ENCODE measurements around the gene CDKN1C. TPM values are rescaled to one million over a fixed set of nuclear protein-coding genes. Genes with fewer than 3 reads are reported as not detected.

The CDKN1C gene
- total RNA-seq, 1 donor from 2014 or later: 27.7 TPM

DNA sequence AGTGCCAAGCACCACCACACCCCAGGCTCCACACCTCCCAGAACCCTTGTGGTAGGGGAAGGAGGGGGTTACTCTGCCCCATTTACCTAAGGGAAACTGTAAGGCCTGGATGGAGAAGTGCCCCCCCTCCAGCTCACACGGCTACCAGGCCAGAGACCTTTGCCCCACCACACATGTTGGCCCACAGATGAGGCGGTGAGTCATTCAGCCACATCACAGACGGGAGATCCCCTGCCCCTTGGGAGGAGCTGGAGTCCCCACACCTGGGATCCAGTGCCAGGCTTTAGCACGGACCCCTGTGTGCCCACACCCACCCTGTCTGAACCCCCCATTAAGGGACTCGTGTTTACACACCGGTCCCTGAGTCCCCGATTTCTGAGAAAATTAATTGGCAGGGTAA is 24.9 kb downstream of the CDKN1C start:
- no peak for DNase-seq (ENCODE audit: low read depth)
- H3K4me3 ChIP-seq (ENCODE audit: low read depth, low read length): no peak overlapping the region
- TF ChIP-seq, protein P1, sequence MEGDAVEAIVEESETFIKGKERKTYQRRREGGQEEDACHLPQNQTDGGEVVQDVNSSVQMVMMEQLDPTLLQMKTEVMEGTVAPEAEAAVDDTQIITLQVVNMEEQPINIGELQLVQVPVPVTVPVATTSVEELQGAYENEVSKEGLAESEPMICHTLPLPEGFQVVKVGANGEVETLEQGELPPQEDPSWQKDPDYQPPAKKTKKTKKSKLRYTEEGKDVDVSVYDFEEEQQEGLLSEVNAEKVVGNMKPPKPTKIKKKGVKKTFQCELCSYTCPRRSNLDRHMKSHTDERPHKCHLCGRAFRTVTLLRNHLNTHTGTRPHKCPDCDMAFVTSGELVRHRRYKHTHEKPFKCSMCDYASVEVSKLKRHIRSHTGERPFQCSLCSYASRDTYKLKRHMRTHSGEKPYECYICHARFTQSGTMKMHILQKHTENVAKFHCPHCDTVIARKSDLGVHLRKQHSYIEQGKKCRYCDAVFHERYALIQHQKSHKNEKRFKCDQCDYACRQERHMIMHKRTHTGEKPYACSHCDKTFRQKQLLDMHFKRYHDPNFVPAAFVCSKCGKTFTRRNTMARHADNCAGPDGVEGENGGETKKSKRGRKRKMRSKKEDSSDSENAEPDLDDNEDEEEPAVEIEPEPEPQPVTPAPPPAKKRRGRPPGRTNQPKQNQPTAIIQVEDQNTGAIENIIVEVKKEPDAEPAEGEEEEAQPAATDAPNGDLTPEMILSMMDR (conservative IDR thresholded peaks at IDR 0.05; ENCODE audit: low read depth, low read length): no peak

DNA sequence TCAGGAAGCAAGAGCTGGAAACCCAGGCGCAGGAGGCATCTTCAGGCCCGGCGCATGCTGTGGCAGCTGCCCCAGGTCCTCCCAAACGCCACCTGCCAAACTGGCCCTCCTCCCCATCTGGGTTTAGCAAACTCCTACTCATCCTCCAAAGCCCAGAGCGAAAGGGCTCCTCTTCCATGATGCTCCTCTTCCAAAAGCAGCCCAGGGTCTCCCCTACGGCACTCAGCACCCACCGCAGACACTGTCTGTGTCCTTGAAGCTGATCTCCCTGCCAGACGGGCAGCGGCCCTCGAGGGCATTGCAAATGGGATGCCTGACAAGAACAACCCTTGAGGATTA is 25.9 kb downstream of the CDKN1C start:
- DNase-seq (ENCODE audit: low read depth): no peak
- TF ChIP-seq, protein P1 (conservative IDR thresholded peaks at IDR 0.05; ENCODE audit: low read depth, low read length): no peak
- H3K4me3 ChIP-seq (ENCODE audit: low read depth, low read length): no peak overlapping the region

DNA sequence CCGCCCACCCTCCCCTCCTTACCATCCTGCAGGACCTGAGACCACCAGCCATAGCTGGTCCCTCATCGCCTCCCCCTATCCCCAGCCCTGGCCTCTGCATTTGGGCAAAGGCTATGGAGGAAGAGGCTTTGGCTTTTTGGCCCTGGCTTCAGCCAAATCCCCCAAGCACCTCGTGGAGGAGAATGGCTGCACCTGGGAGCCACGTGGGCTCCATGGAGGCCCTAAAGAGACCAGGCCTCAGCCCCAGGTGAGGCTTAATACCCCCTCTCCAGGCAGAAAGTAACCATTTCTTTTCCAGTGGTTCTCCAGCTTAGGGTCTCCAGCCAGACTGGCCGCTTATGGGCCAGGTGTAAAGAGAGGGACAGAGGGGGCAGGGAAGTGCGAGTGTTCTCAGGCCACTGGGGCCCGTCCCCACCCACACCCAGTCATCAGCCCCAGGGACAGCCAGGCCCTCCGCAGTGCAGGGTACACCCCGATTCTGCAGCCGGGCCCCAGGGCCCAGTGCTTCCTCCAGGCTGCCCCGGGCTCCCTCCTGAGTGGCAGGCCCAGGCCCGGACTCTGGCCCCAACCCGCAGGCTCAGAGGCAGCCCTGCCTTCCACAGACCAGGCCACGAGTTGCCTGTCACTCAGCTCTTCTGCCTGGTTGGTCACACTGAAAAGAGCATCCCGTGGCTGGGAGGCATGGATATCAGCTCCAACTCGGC is 26.4 kb downstream of the CDKN1C start:
- TF ChIP-seq, protein P1 (conservative IDR thresholded peaks at IDR 0.05; ENCODE audit: low read depth, low read length): no peak
- no peak overlapping the region for H3K4me3 ChIP-seq (ENCODE audit: low read depth, low read length)
- no peak for DNase-seq (ENCODE audit: low read depth)

DNA sequence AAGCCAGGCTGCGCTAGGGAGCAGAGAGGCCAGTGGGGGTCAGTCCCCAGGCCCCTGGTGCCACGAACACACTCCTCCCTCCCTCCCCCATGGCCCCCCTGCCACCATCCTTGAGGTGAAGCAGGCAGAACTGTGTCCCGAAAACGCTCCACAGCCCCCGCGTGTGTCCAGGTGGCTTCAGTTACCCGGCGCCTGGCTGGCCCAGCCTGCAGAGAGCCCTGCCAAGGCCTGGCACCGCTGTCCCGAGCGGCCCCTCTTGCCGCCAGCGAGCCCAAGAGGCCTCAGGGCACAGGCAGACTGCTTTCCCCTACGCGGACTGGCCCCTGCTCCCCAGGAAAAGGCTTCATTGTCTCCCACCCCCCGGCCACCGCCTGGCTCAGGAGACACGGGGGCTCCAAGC is 27.7 kb downstream of the CDKN1C start:
- no peak for DNase-seq (ENCODE audit: low read depth)
- H3K4me3 ChIP-seq (ENCODE audit: low read depth, low read length): no peak overlapping the region
- TF ChIP-seq, protein P1 (conservative IDR thresholded peaks at IDR 0.05; ENCODE audit: low read depth, low read length): no peak

DNA sequence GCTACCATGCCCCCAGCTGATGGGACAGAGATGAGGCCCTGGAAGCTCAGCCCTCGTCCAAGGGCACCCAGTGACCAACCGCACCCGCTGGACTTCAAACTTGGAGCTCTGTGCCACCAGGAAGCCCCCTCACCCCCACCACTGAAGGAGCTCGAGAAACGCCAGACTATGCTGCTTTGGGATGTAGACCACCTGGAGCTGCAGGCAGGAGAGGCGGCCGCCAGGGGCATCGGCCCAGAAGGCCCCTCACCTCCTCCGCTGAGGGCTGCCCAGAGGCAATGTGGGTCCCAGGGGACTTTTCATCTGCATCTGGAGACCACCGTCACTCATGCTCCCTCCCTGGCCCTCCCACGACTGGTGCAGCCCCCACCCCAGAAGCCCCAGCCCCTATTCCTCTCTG is 28.3 kb downstream of the CDKN1C start:
- DNase-seq (ENCODE audit: low read depth): no peak
- H3K4me3 ChIP-seq (ENCODE audit: low read depth, low read length): no peak overlapping the region

DNA sequence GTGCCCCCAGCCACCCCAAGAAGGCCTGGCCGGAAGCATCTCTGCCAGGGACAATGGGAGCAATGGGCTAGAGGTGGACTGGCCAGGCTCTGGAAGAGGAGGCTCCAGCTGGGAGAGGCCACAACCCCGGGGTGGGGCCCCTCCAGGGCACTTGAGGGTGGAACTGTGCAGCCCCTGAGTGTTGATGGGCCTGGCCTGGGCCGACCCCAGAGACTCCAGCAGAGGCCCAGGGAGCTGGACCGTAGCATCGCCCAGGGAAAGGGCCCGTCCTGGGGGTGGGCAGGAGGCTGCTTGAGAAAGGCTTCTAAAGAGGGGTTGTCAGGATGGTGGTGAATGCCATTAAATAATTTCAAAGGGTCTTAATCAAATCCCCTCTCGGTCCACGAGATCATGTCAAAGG is 30.4 kb downstream of the CDKN1C start:
- no peak overlapping the region for H3K4me3 ChIP-seq (ENCODE audit: low read depth, low read length)
- no peak for DNase-seq (ENCODE audit: low read depth)
- TF ChIP-seq, protein P1 (conservative IDR thresholded peaks at IDR 0.05; ENCODE audit: low read depth, low read length): no peak

More for the DNA sequence above, 28.3 kb downstream of the CDKN1C start:
- TF ChIP-seq, protein P1 (conservative IDR thresholded peaks at IDR 0.05; ENCODE audit: low read depth, low read length): no peak

DNA sequence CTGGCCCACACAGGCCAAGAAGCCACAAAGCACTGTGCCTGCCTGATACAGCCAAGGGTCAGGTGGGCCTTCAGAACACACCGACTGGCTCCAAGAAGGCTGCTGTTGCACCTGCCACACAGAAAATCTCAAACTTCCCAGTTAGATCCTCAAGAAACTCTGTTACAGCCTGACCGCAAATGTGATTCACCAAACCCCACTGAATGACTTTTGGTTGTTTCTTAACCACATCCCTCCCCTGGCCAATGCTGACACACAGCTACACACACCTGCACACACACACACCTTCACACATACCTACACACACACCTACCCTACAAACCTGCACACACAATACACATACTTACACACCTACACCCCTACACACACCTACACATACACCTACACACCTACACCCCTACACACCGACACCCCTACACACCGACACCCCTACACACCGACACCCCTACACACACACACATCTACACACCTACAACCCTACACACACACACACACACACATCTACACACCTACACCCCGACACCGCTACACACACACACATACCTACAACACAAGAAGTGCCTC is 31.5 kb downstream of the CDKN1C start:
- H3K4me3 ChIP-seq (ENCODE audit: low read depth, low read length): no peak overlapping the region
- TF ChIP-seq, protein P1 (conservative IDR thresholded peaks at IDR 0.05; ENCODE audit: low read depth, low read length): no peak
- no peak for DNase-seq (ENCODE audit: low read depth)

Data from epithelial cell of proximal tubule (primary cell).